CD4-positive, alpha-beta T cell (primary cell): Measurements from ENCODE around the gene ASZ1. TPM values are rescaled to one million over a fixed set of nuclear protein-coding genes. Genes with fewer than 3 reads are reported as not detected.

Source experiments
- ATAC-seq: fragments of 200-7000 bp; cut with Tn5 transposase; one replicate; pipeline ENCODE4 v1.10.0; 2022; ENCODE audit warnings: mild to moderate bottlenecking; ENCODE audit not compliant: poor library complexity
- CTCF ChIA-PET: fragments of 350-600 bp; sonication (Branson Sonifier 250); formaldehyde crosslinking; loops from one replicate; lab custom pipeline; 2021; ENCODE audit warnings: antibody characterized with exemption, inconsistent platforms; lab: Charles Lee
- POLR2A ChIA-PET: fragments of 350-600 bp; sonication (Branson Sonifier 250); formaldehyde crosslinking; loops from one replicate; lab custom pipeline; 2021; ENCODE audit warnings: antibody characterized with exemption, inconsistent platforms; lab: Charles Lee
- DNase-seq, 14 experiments: peaks; one replicate each; pipeline ENCODE4 v3.0.0-alpha.2; 2013 to 2020; ENCODE audit warnings: mixed read lengths in 2 of 14
- H3K27ac ChIP-seq, 2 donors: one replicate each; pipeline versions ENCODE4 v1.5.1 to v1.7.0; 2013; ENCODE audit warnings: low read length in 2 of 2, low read depth in 1 of 2, mild to moderate bottlenecking in 1 of 2
- H3K27me3 ChIP-seq, 2 experiments: 1 replicate in 1 of 2; 2 replicates in 1 of 2; pipeline versions ENCODE4 v1.6.1 to v1.7.0; 2013; ENCODE audit warnings: low read length in 2 of 2, control low read depth in 1 of 2, mild to moderate bottlenecking in 1 of 2, moderate library complexity in 1 of 2; ENCODE audit not compliant: insufficient read depth in 2 of 2, control insufficient read depth in 1 of 2
- H3K36me3 ChIP-seq: one replicate; pipeline ENCODE4 v1.6.1; 2013; ENCODE audit warnings: low read length, control low read depth; ENCODE audit not compliant: insufficient read depth
- H3K4me1 ChIP-seq: one replicate; pipeline ENCODE4 v1.6.1; 2013; ENCODE audit warnings: low read length, control low read depth; ENCODE audit not compliant: insufficient read depth
- H3K4me3 ChIP-seq: one replicate; pipeline ENCODE4 v1.5.1; 2013; ENCODE audit warnings: mild to moderate bottlenecking, low read length, moderate library complexity
- H3K9me3 ChIP-seq, 2 experiments: 1 replicate in 1 of 2; 2 replicates in 1 of 2; pipeline versions ENCODE4 v1.6.1 to v1.7.0; 2013; ENCODE audit warnings: low read length in 2 of 2, mild to moderate bottlenecking in 2 of 2, control low read depth in 1 of 2, moderate library complexity in 1 of 2; ENCODE audit not compliant: control insufficient read depth in 1 of 2, insufficient read depth in 1 of 2
- H3K27ac Mint-ChIP-seq: one replicate; pipeline ENCODE4 v1.8.0; 2020; ENCODE audit warnings: mixed read lengths
- H3K27me3 Mint-ChIP-seq: one replicate; pipeline ENCODE4 v1.8.0; 2021; ENCODE audit warnings: mixed read lengths
- H3K36me3 Mint-ChIP-seq: one replicate; pipeline ENCODE4 v1.8.0; 2021; ENCODE audit warnings: low read depth, mixed read lengths
- H3K4me1 Mint-ChIP-seq: one replicate; pipeline ENCODE4 v1.8.0; 2021; ENCODE audit warnings: low read depth, mixed read lengths
- H3K4me3 Mint-ChIP-seq: one replicate; pipeline ENCODE4 v1.8.0; 2020; ENCODE audit warnings: mild to moderate bottlenecking, mixed read lengths
- H3K9me3 Mint-ChIP-seq: one replicate; pipeline ENCODE4 v1.8.0; 2020; ENCODE audit warnings: mixed read lengths
- intact Hi-C, 2 experiments: fragments of 100-400 bp; cut with DNase I in 1 of 2; cut with micrococcal nuclease in 1 of 2; formaldehyde crosslinking; loops; one replicate each; pipeline versions ENCODE4 v1.15.1 to v1.9.0; 2023 to 2025; cut with DNase I, micrococcal nuclease
- total RNA-seq, 174 experiments: library from RNA in 2 of 174; stranded (reverse) in 2 of 174; gene quantifications; one replicate each; pipeline ENCODE4 v1.2.3 and lab custom pipeline; 2021 to 2026
- TF ChIP-seq, protein P1 (sequence below): fragments of 200-600 bp; IDR thresholded peaks from one replicate; pipeline ENCODE4 v1.8.0; 2022; ENCODE audit warnings: antibody characterized with exemption, mild to moderate bottlenecking

ASZ1 gene
- total RNA-seq, 2 experiments from 2014 or later = not detected

DNA sequence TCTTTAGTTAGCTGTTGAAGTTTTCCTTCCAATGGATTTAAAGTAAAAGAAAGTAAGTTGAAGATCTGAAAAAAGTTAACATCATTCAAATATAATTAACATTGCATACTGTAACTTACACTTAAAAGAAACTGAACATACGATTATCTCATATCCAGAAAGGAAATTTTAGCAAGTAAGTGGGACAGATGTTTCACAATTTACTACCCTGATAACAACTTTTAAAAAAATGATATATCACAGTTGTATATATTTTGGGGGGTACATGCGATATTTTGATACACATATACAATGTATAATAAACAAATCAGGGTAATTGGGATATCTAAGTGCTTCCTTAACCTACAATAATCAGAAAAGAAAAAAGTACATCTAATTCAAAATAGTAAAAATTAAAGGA lies 44.2 kb downstream of the ASZ1 start:
- Histone ChIP-seq H3K36me3 (no peaks in the 10 kb centered on the region), H3K4me3 (no peak overlapping the region), H3K9me3 (no peaks in the 10 kb centered on the region), H3K27me3 (no peaks in the 10 kb centered on the region), H3K27ac (no peak overlapping the region), H3K4me1 (no peaks in the 10 kb centered on the region)
- intact Hi-C loops = no loop called here
- Mint-ChIP-seq H3K27me3 (no peaks in the 10 kb centered on the region), H3K4me1 (no peaks in the 10 kb centered on the region), H3K9me3 (no peaks in the 10 kb centered on the region), H3K4me3 (no peak overlapping the region), H3K36me3 (no peaks in the 10 kb centered on the region), H3K27ac (no peak overlapping the region)
- POLR2A ChIA-PET = no interaction called here
- TF ChIP-seq, protein P1, sequence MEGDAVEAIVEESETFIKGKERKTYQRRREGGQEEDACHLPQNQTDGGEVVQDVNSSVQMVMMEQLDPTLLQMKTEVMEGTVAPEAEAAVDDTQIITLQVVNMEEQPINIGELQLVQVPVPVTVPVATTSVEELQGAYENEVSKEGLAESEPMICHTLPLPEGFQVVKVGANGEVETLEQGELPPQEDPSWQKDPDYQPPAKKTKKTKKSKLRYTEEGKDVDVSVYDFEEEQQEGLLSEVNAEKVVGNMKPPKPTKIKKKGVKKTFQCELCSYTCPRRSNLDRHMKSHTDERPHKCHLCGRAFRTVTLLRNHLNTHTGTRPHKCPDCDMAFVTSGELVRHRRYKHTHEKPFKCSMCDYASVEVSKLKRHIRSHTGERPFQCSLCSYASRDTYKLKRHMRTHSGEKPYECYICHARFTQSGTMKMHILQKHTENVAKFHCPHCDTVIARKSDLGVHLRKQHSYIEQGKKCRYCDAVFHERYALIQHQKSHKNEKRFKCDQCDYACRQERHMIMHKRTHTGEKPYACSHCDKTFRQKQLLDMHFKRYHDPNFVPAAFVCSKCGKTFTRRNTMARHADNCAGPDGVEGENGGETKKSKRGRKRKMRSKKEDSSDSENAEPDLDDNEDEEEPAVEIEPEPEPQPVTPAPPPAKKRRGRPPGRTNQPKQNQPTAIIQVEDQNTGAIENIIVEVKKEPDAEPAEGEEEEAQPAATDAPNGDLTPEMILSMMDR = no peak
- DNase-seq (no peak), ATAC-seq (no peak)
- CTCF ChIA-PET = no interaction called here

DNA sequence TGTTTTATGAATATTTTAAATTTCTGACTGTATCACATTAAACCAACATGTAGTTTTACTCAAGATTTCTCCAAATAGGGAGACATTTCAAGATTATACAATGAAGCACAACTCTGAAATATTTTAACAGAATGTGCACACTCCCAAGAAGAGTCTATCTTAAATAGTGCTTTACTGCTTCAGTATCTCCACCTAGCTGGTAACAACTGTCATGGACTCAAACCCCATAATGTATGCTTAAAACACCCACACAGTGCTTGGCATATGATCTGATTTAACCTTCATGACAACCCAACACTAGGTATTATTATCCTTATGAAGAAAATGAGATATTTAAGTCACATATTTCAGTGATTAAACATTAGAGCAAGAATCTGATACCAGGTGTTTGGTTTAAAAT lies 45.9 kb downstream of the ASZ1 start:
- ATAC-seq = no peak
- Mint-ChIP-seq H3K4me1 (no peaks in the 10 kb centered on the region), H3K9me3 (peaks cover 4% of the 10 kb centered on the region), H3K27ac (no peak overlapping the region), H3K4me3 (no peak overlapping the region), H3K36me3 (no peaks in the 10 kb centered on the region), H3K27me3 (no peaks in the 10 kb centered on the region)
- TF ChIP-seq, protein P1 = no peak
- ChIA-PET CTCF (no interaction called here), POLR2A (no interaction called here)
- Histone ChIP-seq H3K27ac (no peak overlapping the region), H3K27me3 (no peaks in the 10 kb centered on the region), H3K36me3 (no peaks in the 10 kb centered on the region), H3K4me1 (no peaks in the 10 kb centered on the region), H3K9me3 (no peaks in the 10 kb centered on the region), H3K4me3 (no peak overlapping the region)
- DNase-seq = no peak
- intact Hi-C loops = no loop called here

GRCh38 chr7:117375380-117375779 lies 51.9 kb downstream of the ASZ1 start:
- no peaks in the 10 kb centered on the region for H3K27me3 Mint-ChIP-seq
- Histone ChIP-seq H3K4me1 (no peaks in the 10 kb centered on the region), H3K27ac (no peak overlapping the region), H3K4me3 (no peak overlapping the region), H3K9me3 (no peaks in the 10 kb centered on the region), H3K27me3 (no peaks in the 10 kb centered on the region), H3K36me3 (no peaks in the 10 kb centered on the region)
- no peak overlapping the region for H3K27ac Mint-ChIP-seq
- no peak for ATAC-seq
- TF ChIP-seq, protein P1 = no peak
- no peaks in the 10 kb centered on the region for H3K4me1 Mint-ChIP-seq
- peaks cover 4% of the 10 kb centered on the region for H3K9me3 Mint-ChIP-seq
- no peaks in the 10 kb centered on the region for H3K36me3 Mint-ChIP-seq
- CTCF ChIA-PET = no interaction called here
- intact Hi-C loops = no loop called here
- no peak for DNase-seq
- POLR2A ChIA-PET = no interaction called here
- no peak overlapping the region for H3K4me3 Mint-ChIP-seq
